Measurements from ENCODE around the gene ALG14. TPM values are rescaled to one million over a fixed set of nuclear protein-coding genes. Genes with fewer than 3 reads are reported as not detected.

Gene ALG14
- polyA plus RNA-seq, 1 donor from 2014 or later = 2.6 TPM

- Histone ChIP-seq H2AFZ (ENCODE audit: low read depth, low read length) (no peak overlapping the region), H3K36me3 (ENCODE audit: insufficient read depth, low read length) (no peaks in the 10 kb centered on the region), H3K4me2 (ENCODE audit: low read length) (no peak overlapping the region), H3K79me2 (replicated peaks; ENCODE audit: insufficient read depth, low read length) (no peaks in the 10 kb centered on the region), H3K9me2 (ENCODE audit: insufficient read depth, low read length) (no peaks in the 10 kb centered on the region), H4K20me1 (ENCODE audit: insufficient read depth) (no peaks in the 10 kb centered on the region), H3K9me3 (ENCODE audit: low read length) (no peaks in the 10 kb centered on the region), H3K27me3 (ENCODE audit: insufficient read depth, low read depth, low read length) (no peaks in the 10 kb centered on the region), H3F3A (ENCODE audit: insufficient read depth, low read length, poor library complexity, severe bottlenecking) (no peaks in the 10 kb centered on the region), H3K27ac (ENCODE audit: low read length) (no peak overlapping the region), H3K4me3 (ENCODE audit: low read length) (no peak overlapping the region), H3K9ac (ENCODE audit: low read length) (no peak overlapping the region)
- TF ChIP-seq CTCF (IDR thresholded peaks at IDR 0.05; ENCODE audit: poor library complexity, severe bottlenecking) (no peak), EZH2 (IDR thresholded peaks at IDR 0.05; ENCODE audit: borderline replicate concordance, insufficient read depth, low read length, poor library complexity, severe bottlenecking) (no peak), SMC3 (conservative IDR thresholded peaks at IDR 0.05; ENCODE audit: poor library complexity) (no peak), MXI1 (conservative IDR thresholded peaks at IDR 0.05; ENCODE audit: poor library complexity, severe bottlenecking) (no peak), EP300 (conservative IDR thresholded peaks at IDR 0.05; ENCODE audit: poor library complexity, severe bottlenecking) (no peak), TAF1 (IDR thresholded peaks at IDR 0.05; ENCODE audit: low read depth) (no peak), POLR2AphosphoS5 (IDR thresholded peaks at IDR 0.05) (no peak), REST (IDR thresholded peaks at IDR 0.05; ENCODE audit: borderline replicate concordance) (no peak), RAD21 (conservative IDR thresholded peaks at IDR 0.05) (no peak)
Measured at GRCh38 chr1:94971491-94971924, 101.2 kb downstream of the ALG14 start.

GRCh38 chr1:94970783-94971182 lies 102.0 kb downstream of the ALG14 start:
- no peaks in the 10 kb centered on the region for H3F3A ChIP-seq (ENCODE audit: insufficient read depth, low read length, poor library complexity, severe bottlenecking)
- H3K36me3 ChIP-seq (ENCODE audit: insufficient read depth, low read length) = no peaks in the 10 kb centered on the region
- H3K27me3 ChIP-seq (ENCODE audit: insufficient read depth, low read depth, low read length) = no peaks in the 10 kb centered on the region
- H3K27ac ChIP-seq (ENCODE audit: low read length) = no peak overlapping the region
- H3K4me2 ChIP-seq (ENCODE audit: low read length) = no peak overlapping the region
- H3K9me2 ChIP-seq (ENCODE audit: insufficient read depth, low read length) = no peaks in the 10 kb centered on the region
- H3K4me3 ChIP-seq (ENCODE audit: low read length) = no peak overlapping the region
- TF ChIP-seq EZH2 (IDR thresholded peaks at IDR 0.05; ENCODE audit: borderline replicate concordance, insufficient read depth, low read length, poor library complexity, severe bottlenecking) = no peak
- no peak for TF ChIP-seq RAD21 (conservative IDR thresholded peaks at IDR 0.05)
- TF ChIP-seq TAF1 (IDR thresholded peaks at IDR 0.05; ENCODE audit: low read depth) = no peak
- TF ChIP-seq CTCF (IDR thresholded peaks at IDR 0.05; ENCODE audit: poor library complexity, severe bottlenecking) = no peak
- no peak for TF ChIP-seq POLR2AphosphoS5 (IDR thresholded peaks at IDR 0.05)
- TF ChIP-seq SMC3 (conservative IDR thresholded peaks at IDR 0.05; ENCODE audit: poor library complexity) = no peak
- no peak for TF ChIP-seq REST (IDR thresholded peaks at IDR 0.05; ENCODE audit: borderline replicate concordance)
- TF ChIP-seq MXI1 (conservative IDR thresholded peaks at IDR 0.05; ENCODE audit: poor library complexity, severe bottlenecking) = no peak
- no peak for TF ChIP-seq EP300 (conservative IDR thresholded peaks at IDR 0.05; ENCODE audit: poor library complexity, severe bottlenecking)
- no peaks in the 10 kb centered on the region for H4K20me1 ChIP-seq (ENCODE audit: insufficient read depth)
- H3K9ac ChIP-seq (ENCODE audit: low read length) = no peak overlapping the region
- H3K9me3 ChIP-seq (ENCODE audit: low read length) = no peaks in the 10 kb centered on the region
- H2AFZ ChIP-seq (ENCODE audit: low read depth, low read length) = no peak overlapping the region
- H3K79me2 ChIP-seq (replicated peaks; ENCODE audit: insufficient read depth, low read length) = no peaks in the 10 kb centered on the region

Data from neural cell (in vitro differentiated cells).